ENCODE results near the gene NF1.
"Not testable (repeated sequence)": the region's sequence is repeated elsewhere in the genome, so short reads cannot be mapped to it uniquely, and the experiment has no call there.

NF1 gene

GRCh38 chr17:31251105-31251969 lies 156.6 kb downstream of the NF1 start:
- no peak for DNase-seq (ENCODE audit: low read depth in 2 of 2, low spot score in 1 of 2)

GRCh38 chr17:31251970-31252328 lies 157.2 kb downstream of the NF1 start:
- DNase-seq (ENCODE audit: low read depth in 2 of 2, low spot score in 1 of 2): no peak

DNA sequence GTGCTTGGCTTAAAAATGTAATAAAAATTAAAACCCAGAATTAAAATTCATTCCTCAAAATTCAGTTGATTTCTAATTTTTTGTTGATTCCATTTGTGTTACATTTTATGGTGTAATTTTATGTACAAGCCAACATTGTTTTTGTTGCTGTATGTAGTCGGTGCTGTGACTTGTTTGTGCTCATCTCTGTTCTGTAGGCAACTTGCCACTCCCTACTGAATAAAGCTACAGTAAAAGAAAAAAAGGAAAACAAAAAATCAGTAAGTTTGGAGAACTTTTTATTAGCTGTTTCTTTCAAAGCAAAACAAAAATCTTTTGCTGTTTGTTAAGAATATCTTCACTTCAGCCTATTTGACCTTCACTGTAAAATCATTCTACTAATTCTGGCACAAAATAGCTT lies 158.0 kb downstream of the NF1 start:
- DNase-seq (ENCODE audit: low read depth in 2 of 2, low spot score in 1 of 2): no peak

DNA sequence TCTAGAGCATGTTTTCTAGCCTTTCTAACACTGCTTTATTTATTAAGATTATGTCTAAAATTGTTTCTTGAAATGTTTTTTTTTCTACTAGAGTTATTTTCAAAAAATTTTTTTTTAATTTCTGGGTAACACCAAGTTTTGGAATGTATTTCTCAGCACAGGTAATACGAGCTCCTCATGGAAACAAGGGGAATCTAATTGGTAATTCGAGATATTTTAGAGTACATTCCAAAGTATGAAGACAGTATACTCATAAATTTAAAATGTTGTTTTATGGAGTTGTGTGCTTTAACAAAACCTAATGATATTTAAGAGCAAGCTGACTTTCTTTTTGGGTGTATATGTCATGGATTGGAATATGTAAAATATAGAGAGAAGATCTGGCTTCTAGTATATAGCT lies 159.9 kb downstream of the NF1 start:
- no peak for DNase-seq (ENCODE audit: low read depth in 2 of 2, low spot score in 1 of 2)

DNA sequence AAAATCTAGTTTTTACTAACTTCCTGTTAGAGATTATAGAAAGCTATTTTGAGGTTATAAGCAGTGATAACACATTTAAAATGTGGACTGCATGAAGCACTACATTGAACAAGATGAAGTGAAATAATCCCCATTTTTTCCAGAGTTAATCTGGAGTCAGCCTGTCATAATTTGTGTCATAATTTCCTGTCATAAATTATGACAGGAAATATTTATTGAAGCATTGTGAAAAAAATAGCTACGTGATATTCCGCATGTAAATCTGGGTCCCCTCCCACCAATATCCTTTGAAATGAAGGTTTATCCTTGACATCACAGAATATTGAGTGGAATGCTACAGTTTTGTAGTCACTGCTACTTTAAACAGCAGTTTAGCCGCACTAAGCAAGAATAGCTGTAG lies 162.2 kb downstream of the NF1 start:
- no peak for DNase-seq (ENCODE audit: low read depth in 2 of 2, low spot score in 1 of 2)

GRCh38 chr17:31260151-31260550 lies 165.4 kb downstream of the NF1 start:
- DNase-seq (ENCODE audit: low read depth in 2 of 2, low spot score in 1 of 2): no peak

DNA sequence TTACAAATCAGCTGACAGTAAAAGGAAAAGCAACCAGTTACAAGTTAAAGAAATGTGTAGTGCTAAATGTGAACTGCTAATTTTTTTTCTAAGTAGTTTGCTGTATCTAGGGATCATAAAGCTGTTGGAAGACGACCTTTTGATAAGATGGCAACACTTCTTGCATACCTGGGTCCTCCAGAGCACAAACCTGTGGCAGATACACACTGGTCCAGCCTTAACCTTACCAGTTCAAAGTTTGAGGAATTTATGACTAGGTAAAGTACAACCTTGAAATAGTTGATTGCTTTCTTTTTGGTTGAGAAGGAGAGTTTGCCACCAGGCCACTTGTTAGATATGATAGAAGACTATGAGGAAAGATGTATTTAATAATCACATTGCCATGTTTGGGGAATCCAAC lies 166.8 kb downstream of the NF1 start:
- no peak for DNase-seq (ENCODE audit: low read depth in 2 of 2, low spot score in 1 of 2)

DNA sequence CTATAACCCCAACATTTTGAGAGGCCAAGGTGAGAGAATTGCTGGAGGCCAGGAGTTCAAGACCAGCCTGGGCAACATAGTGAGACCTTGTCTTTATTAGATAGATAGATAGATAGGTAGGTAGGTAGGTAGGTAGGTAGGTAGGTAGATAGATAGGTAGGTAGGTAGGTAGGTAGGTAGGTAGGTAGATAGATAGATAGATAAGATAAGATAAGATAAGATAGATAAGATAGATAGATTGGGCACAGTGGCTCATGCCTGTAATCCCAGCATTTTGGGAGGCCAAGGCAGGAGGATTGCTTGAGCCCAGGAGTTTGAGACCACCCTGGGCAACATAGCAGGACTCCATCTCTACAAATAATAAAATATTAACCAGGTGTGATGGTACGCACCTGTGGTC lies 168.1 kb downstream of the NF1 start:
- not testable (repeated sequence) for DNase-seq (ENCODE audit: low read depth in 2 of 2, low spot score in 1 of 2)

DNA sequence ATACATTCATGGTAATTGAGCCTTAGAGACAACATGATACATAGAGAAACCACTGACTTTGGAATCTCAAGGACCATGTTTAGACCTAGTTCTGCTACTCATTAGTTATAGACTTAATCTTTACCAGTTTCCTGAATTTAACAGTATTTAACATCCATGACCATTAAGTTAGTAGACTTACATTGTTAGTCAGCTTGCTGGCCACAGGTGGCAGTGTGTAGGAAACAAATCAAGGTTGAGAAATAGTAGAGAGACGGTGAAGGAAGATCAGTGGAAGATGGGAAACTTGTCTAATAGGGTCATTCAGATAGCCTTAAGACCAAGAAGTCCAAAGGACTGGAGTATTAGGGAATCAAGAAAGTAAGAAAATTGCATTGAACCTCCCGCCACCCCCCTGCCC lies 171.3 kb downstream of the NF1 start:
- no peak for DNase-seq (ENCODE audit: low read depth in 2 of 2, low spot score in 1 of 2)

GRCh38 chr17:31269036-31269577 lies 174.3 kb downstream of the NF1 start:
- DNase-seq (ENCODE audit: low read depth in 2 of 2, low spot score in 1 of 2): no peak

GRCh38 chr17:31269578-31269983 lies 174.8 kb downstream of the NF1 start:
- no peak for DNase-seq (ENCODE audit: low read depth in 2 of 2, low spot score in 1 of 2)

DNA sequence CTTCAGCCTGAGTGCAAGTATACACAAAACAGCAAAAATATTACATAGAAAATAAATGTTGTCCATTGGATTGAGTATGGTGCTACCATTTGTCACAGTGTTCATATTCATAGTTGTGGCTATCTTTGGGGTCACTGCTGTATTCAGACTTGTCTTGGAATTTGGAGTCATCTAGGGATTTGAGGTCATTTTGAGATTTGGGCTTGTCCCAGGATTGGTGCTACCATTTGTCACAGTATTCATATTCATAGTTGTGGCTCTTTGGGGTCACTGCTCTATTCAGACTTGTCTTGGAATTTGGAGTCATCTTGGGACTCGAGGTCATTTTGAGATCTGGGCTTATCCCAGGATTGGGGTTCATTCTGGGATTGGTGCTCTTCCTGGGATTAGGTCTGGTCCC lies 177.5 kb downstream of the NF1 start:
- DNase-seq (ENCODE audit: low read depth in 2 of 2, low spot score in 1 of 2): no peak

DNA sequence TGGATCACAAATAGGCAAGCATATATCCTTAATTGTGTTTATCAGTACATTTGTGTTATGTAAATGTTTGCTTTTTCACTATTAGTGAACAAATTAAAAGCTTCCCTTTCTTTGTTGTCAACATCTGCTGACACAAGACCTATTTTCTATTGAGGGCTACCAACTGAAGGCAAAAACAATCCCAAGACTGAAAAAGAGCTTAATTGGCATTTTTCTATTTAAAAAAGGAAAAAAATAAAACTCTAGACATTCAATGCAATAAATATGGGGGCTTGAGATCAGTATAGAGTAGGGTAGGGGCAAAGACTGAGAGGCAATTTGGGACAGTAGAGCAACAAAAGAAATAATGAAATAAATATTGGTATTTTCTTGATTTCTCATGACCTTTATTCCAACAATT lies 178.0 kb downstream of the NF1 start:
- no peak for DNase-seq (ENCODE audit: low read depth in 2 of 2, low spot score in 1 of 2)

GRCh38 chr17:31273516-31273915 lies 178.7 kb downstream of the NF1 start:
- no peak for DNase-seq (ENCODE audit: low read depth in 2 of 2, low spot score in 1 of 2)

DNA sequence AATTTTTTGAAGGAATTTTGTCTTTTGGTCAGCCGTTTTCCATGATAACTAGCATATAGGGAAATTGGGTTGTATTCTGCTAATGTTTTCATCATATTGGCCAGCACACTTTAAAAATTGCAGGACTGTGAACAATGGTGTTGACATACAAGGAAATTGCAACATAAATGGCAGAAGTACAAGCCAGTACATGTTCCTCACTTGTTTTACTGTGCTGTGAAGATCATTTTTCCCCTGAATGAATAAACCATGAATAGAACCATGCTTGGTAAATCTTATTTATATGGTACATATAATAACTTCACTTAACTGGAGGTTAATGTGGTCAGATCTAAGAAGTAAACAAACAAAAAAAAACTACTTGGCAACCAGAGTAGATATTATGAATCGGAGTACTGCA lies 179.5 kb downstream of the NF1 start:
- DNase-seq (ENCODE audit: low read depth in 2 of 2, low spot score in 1 of 2): no peak

DNA sequence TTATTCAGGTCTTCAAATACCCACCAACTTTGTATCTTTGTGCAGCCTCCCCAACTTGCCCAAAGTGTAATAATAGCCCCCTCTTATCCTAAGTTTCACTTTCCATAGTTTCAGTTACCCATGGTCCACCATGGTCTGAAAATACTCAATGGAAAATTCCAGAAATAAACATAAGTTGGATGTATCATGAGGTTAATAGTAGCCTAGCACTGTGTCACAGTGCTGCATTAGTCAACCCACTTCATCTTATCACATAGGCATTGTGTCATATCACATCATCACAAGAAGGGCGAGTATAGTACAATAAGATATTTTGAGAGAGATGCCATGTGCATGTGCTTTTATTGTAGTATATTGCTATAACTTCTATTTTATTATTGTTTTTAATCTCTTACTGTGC lies 180.3 kb downstream of the NF1 start:
- no peak for DNase-seq (ENCODE audit: low read depth in 2 of 2, low spot score in 1 of 2)

- DNase-seq (ENCODE audit: low read depth in 2 of 2, low spot score in 1 of 2): no peak
Measured at GRCh38 chr17:31279401-31279800, 184.6 kb downstream of the NF1 start.

GRCh38 chr17:31281061-31281460 lies 186.3 kb downstream of the NF1 start:
- no peak for DNase-seq (ENCODE audit: low read depth in 2 of 2, low spot score in 1 of 2)

- DNase-seq (ENCODE audit: low read depth in 2 of 2, low spot score in 1 of 2): no peak
Measured at GRCh38 chr17:31283841-31284240, 189.1 kb downstream of the NF1 start.

DNA sequence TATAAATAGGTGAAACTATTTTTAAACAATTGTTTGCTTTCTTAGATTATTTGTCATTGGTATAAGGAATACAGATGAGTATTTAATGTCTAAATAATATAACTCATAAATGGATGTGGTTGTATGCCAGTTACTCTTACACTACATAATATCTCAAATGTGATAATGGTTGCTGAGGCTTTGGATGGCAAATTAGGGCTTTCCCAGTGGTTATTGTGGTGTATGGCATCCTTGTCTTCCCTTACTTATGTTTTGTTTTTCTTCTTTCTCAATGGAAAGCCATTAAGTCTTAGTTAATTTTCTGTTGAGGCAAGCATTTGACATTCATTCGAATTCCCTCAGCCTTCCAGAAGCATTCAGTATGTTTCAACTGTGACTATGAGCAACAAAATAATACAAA lies 191.8 kb downstream of the NF1 start:
- DNase-seq (ENCODE audit: low read depth in 2 of 2, low spot score in 1 of 2): no peak

DNA sequence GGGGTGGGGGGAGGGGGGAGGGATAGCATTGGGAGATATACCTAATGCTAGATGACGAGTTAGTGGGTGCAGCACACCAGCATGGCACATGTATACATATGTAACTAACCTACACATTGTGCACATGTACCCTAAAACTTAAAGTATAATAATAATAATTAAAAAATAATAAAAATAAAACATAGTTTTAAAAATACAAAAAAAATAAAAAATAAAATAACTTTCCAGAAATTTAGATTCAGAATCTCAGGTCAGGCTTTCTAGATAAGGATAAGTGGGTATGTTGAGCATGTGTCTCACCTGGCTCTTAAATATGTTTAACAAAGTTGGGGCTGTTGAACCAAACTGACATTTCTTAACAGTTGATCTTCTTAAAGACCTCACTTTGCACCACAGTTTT lies 193.2 kb downstream of the NF1 start:
- not testable (repeated sequence) for DNase-seq (ENCODE audit: low read depth in 2 of 2, low spot score in 1 of 2)

- DNase-seq (ENCODE audit: low read depth in 2 of 2, low spot score in 1 of 2): no peak
Measured at GRCh38 chr17:31289790-31290189, 195.0 kb downstream of the NF1 start.

- DNase-seq (ENCODE audit: low read depth in 2 of 2, low spot score in 1 of 2): no peak
Measured at GRCh38 chr17:31291820-31292219, 197.0 kb downstream of the NF1 start.

All from stimulated activated CD8-positive, alpha-beta memory T cell treated with anti-CD3 and anti-CD28 coated beads, Interleukin-4, amount 100 ng/mL, for 1 hour (primary cell).